SKM-1 treated with dmso at 0.1 percent for 144 hours (cell line): ENCODE data around the gene ARMC9.
"Not testable (repeated sequence)": the region's sequence is repeated elsewhere in the genome, so short reads cannot be mapped to it uniquely, and the experiment has no call there.

ENCODE experiments used
- DNase-seq: peaks from one replicate; lab custom pipeline; 2025; ENCODE audit not compliant: unreplicated experiment; lab: John Stamatoyannopoulos, UW

The ARMC9 gene

DNA sequence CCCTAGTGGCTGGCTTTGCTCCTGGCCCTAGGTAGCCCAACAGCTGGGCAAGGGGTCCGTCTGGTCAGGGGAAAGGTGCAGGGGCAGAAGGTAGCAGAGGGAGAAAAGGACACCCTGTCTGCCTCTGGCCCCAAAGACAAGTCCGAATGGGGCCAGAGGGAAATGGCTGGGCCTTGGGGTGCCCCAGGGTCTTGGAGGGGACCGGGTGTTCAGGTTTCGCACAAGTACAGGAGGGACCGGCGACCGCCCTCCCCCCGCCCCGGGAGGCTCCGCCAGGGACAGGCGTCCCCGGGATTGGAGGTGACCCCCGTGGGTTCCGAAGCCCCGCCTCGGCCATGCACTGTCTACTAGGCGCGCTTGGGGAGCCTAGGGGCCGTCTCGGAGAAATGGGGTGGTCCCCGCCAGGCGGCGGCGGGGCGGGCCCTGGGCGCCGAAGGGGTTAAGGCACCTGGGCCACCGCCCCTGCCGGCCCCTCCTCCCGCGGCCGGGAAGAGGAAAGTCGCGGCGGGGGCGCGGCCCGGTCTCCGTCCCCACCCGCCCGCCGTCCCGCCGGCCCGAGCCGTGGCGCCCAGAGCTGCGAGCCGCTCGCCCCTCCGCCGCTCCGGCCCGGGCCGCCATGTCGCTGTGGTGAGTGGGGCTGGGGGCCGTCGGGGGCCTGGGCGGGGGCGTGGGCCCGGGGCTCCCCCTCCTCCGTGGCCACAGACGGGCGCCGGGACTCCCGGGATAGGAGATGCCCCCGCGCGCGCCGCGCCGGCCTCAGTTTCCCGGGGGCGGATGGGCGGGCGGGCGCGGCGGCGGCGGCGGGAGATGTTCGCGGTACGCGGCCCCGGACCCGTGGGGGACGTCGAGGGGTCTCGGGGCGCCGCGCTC is 197.0 kb downstream of the ARMC9 start, which contains the start of gene B3GNT7:
B3GNT7 (plus strand) TSS at position 523 of the 870 bp plus-strand sequence; CDS start at position 617, 94 bp downstream.
- DNase-seq, result no peak

DNA sequence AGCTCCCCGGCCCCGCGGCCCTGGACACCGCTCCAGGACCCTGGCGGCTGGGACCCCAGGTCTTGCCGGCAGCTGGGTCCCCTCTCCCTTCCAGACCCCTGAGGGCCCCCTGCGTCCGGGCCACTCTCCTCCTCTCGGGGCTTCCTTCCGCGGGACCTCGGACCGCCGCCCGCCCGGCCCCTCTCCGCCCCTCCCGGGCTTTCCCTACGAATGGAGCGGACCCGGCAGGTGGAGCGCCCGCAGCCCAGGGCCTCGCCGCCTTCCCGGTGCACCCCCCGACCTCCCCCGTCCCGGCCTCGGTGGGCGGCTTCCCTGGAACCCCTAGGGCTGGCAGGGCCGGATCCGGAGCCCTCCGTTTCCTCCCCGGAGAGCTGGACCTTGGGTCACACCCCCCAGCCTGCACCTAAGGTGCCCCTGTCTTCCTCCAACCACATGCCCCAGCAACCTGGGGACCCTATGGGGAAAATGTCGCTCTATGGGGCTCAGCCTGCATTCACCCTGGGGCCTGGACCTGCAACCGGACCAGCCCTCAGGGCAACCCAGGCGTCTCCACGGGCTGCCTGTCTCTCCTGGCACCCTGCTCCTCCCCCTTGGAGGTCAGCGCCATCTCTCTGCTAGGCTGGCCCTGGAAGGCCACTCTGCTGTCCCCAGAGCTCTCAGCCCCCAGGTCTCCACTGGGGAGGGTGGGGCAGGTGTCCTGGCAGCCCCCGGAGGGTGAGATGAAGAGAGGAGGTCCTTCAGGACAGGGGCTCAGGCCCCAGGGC is 197.8 kb downstream of the ARMC9 start:
- no peak for DNase-seq

DNA sequence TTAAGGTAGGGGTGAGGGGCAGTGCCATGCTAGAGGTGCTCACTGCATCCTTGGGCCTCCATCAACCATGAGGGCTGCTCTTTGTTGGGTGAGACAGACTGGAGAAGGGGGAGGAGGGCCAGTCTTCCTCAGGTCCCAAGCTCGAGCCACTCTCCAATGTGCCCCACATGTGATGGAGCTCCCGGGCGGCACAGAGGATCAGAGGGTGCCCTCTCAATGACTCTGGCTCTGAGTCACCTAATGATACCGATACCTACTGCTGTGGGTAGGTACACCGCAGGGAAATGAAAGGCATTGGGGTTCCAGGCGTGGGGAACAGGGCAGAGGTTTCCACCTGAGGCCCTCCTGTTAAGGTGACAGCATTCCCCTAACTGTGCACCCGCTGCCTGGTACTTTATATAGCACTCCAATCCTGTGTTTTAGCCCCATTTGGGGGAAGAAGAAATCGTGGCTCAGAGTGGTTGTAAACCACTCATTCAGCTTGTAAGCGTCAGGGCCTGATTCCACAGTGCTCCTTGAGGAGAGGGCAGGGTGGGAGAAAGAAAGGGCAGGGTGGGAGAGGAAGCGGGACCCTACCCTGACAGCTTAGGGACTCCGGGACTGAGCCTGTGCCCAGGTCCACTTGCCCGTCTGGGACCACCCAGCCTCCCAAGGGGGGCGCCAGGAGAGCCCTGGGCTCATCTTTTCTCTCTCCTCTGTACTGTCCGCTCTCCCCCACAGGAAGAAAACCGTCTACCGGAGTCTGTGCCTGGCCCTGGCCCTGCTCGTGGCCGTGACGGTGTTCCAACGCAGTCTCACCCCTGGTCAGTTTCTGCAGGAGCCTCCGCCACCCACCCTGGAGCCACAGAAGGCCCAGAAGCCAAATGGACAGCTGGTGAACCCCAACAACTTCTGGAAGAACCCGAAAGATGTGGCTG is 198.8 kb downstream of the ARMC9 start:
- DNase-seq, result no peak

DNA sequence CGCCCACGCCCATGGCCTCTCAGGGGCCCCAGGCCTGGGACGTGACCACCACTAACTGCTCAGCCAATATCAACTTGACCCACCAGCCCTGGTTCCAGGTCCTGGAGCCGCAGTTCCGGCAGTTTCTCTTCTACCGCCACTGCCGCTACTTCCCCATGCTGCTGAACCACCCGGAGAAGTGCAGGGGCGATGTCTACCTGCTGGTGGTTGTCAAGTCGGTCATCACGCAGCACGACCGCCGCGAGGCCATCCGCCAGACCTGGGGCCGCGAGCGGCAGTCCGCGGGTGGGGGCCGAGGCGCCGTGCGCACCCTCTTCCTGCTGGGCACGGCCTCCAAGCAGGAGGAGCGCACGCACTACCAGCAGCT is 199.5 kb downstream of the ARMC9 start:
- DNase-seq, result no peak

DNA sequence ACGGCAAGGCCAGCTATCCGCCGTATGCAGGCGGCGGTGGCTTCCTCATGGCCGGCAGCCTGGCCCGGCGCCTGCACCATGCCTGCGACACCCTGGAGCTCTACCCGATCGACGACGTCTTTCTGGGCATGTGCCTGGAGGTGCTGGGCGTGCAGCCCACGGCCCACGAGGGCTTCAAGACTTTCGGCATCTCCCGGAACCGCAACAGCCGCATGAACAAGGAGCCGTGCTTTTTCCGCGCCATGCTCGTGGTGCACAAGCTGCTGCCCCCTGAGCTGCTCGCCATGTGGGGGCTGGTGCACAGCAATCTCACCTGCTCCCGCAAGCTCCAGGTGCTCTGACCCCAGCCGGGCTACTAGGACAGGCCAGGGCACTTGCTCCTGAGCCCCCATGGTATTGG is 200.2 kb downstream of the ARMC9 start:
- no peak for DNase-seq

DNA sequence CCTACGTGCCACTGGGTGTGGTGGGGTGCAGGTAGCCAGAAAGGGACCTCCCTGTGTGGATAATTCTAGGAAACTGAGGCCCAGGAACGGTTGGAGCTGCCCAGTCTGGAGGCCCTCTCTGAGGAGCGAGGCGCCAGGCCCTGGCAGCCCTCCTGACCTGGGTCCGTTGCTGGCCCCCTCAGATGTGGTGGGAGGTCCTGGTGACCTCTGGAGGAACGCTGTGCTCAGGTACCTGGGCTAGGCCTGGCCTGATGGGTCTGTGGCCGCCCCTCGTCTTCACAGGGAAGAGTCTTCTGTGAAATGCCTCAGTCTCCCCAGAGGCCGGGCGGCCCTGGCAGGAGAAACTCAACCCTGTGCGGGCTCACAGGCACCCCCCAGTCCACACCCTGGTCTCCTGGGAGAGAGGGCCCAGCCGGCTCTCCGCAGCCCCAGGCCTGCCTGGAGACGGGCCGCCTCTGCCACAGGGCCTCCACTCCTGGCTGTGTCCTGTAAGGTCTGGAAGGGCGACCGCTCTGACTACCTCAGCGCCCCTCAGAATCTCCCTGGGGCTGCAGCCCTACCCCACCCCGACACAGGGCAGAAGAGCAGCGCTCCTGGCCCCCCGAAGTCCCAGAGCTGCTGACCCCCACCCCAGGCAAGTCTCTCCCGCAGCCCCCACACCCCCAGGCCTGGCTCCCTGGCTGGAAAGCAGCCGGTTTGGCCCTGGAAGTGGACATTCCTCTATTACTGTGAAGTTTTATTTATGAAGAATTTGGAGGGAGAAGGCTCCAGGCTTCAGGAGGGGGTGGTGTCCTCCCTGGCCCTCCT is 200.8 kb downstream of the ARMC9 start:
- DNase-seq, result no peak

DNA sequence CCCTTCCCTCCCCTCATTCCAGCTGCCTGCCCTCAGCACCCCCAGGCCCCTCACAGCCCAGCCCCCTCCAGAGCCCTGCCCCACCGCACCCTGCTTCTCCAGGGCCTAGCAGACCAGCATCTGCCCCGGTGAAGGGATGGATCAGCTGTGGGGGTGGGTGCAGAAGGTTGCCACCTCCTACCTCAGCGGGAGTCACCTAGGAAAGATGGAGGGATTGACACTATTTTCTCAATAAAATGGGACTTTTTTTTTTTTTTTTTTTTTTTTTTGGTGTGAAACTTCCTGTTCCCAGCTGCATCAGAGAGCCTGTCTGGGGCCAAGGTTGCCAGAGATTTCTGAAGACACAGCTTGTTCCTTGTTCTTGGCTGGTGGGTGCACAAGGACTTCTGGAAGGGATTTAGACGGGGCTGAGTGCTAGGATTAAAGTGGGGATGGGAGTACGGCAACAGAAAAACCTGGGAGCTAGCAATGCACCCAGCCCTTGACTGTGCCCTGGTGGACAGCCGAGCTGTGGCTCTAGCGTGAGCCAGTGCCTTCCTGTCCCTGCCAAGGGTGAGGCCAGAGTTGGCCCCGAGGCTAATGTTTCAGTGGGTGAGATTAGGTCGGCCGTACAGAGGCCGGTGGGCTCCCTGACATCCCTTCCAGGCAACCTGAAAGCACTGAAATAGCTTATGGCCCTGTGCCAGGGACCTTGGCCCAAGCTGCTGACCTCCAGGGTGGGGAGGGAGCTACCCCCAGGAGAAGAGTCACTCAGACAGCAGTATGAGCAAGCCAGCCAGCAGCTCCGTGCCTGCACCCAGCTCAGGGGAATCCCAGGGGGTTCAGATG is 201.6 kb downstream of the ARMC9 start:
- DNase-seq, result no peak

DNA sequence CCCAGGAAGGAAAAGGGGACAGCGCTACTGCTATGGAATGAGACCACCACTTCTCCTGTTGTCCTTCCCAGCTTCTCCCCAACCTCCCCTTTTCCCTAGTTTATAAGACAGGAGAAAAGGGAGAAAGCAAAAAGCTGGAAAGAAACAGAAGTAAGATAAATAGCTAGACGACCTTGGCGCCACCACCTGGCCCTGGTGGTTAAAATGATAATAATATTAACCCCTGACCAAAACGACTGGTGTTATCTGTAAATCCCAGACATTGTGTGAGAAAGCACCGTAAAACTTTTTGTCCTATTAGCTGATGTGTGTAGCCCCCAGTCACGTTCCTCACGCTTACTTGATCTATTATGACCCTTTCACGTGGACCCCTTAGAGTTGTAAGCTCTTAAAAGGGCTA is 202.2 kb downstream of the ARMC9 start:
- DNase-seq, result not testable (repeated sequence)

DNA sequence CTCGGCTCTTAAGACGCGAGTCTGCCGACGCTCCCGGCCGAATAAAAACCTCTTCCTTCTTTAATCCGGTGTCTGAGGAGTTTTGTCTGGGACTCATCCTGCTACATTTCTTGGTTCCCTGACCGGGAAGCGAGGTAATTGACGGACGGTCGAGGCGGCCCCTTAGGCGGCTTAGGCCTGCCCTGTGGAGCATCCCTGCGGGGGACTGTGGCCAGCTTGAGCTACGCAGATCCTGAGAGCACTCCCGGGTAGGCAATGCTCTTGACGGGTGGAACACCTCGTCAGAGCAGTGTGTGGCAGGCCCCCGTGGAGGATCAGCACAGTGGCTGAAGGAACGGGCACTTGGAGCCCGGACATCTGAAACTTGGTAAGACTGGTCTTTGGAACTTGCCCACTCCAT is 202.7 kb downstream of the ARMC9 start:
- not testable (repeated sequence) for DNase-seq

DNA sequence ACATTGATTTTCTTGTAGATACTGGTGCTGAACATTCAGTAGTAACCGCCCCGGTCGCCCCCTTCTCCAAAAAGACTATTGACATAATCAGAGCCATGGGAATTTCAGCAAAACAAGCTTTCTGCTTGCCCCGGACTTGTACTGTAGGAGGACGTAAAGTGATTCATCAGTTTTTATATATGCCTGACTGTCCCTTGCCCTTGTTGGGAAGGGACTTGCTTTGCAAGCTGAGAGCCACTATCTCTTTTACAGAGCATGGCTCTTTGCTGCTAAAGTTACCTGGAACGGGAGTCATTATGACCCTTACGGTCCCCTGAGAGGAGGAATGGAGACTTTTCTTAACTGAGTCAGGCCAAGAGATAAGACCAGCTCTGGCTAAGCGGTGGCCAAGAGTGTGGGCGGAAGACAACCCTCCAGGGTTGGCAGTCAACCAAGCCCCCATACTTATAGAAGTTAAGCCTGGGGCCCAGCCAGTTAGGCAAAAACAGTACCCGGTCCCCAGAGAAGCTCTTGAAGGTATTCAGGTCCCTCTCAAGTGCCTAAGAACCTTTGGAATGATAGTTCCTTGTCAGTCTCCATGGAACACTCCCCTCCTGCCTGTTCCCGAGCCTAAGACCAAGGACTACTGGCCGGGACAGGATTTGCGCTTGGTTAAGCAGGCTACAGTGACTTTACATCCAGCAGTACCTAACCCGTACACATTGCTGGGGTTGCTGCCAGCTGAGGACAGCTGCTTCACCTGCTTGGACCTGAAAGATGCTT is 205.2 kb downstream of the ARMC9 start:
- DNase-seq, result not testable (repeated sequence)

DNA sequence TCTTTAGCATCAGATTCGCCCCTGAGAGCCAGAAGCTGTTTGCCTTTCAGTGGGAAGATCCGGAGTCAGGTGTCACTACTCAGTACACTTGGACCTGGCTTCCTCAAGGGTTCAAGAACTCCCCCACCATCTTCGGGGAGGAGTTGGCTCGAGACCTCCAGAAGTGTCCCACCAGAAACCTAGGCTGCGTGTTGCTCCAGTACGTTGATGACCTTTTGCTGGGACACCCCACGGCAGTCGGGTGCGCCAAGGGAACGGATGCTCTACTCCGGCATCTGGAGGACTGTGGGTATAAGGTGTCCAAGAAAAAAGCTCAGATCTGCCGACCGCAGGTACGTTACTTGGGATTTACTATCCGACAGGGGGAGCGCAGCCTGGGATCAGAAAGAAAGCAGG is 205.8 kb downstream of the ARMC9 start:
- not testable (repeated sequence) for DNase-seq

DNA sequence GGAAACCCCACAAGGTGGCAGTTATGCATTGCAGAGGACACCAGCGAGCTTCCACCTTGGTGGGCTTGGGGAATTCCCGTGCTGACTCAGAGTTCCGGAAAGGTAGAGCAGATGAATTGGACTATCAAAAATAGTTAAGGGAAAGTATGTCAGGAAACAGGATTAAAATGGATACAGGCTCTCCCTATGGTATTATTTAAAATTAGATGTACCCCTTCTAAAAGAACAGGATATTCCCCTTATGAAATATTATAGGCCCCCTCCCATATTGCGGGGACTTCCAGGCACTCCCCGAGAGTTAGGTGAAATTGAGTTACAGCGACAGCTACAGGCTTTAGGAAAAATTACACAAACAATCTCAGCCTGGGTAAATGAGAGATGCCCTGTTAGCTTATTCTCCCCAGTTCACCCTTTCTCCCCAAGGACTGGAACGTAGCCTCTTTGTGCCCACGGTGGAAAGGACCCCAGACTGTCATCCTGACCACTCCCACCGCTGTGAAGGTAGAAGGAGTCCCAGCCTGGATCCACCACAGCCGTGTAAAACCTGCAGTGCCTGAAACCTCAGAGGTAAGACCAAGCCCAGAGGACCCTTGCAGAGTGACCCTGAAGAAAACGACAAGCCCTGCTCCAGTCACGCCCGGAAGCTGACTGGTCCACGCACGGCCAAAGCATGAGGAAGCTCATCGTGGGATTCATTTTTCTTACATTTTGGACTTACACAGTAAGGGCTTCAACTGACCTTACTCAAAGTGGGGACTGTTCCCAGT is 207.4 kb downstream of the ARMC9 start:
- DNase-seq, result not testable (repeated sequence)

DNA sequence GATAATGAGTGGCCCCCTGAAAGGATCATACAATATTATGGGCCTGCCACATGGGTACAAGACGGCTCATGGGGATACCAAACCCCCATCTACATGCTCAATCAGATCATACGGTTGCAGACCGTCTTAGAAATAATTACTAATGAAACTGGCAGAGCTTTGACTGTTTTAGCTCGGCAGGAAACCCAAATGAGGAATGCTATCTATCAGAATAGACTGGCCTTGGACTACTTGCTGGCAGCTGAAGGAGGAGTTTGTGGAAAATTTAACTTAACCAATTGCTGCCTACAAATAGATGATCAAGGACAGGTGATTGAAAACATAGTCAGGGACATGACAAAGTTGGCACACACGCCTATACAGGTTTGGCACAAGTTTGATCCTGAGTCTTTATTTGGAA is 209.3 kb downstream of the ARMC9 start:
- DNase-seq, result not testable (repeated sequence)

DNA sequence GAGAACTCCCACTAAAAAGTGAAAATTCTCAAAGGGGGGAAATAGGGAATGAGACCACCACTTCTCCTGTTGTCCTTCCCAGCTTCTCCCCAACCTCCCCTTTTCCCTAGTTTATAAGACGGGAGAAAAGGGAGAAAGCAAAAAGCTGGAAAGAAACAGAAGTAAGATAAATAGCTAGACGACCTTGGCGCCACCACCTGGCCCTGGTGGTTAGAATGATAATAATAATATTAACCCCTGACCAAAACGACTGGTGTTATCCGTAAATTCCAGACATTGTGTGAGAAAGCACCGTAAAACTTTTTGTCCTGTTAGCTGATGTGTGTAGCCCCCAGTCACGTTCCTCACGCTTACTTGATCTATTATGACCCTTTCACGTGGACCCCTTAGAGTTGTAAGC is 209.9 kb downstream of the ARMC9 start:
- DNase-seq, result not testable (repeated sequence)

DNA sequence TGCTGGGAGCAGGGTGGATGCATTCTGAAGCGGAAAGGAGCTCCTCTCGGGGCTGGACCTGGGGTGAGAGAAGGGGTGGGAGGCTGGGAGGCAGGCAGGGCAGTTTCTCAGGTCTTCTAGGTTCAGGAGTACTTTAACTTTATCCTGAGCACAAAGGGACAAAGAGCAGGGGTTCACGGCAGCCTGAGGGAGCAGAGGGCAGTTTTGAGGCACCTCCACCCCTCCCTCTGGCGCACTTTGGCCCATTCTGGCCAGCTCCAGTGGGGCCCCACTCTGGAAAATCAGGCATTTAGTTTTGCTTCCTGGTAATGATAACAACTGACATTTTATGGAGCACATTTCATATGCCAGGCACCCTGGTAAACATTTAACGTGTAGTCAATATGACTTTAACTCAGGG is 211.3 kb downstream of the ARMC9 start:
- DNase-seq, result no peak

DNA sequence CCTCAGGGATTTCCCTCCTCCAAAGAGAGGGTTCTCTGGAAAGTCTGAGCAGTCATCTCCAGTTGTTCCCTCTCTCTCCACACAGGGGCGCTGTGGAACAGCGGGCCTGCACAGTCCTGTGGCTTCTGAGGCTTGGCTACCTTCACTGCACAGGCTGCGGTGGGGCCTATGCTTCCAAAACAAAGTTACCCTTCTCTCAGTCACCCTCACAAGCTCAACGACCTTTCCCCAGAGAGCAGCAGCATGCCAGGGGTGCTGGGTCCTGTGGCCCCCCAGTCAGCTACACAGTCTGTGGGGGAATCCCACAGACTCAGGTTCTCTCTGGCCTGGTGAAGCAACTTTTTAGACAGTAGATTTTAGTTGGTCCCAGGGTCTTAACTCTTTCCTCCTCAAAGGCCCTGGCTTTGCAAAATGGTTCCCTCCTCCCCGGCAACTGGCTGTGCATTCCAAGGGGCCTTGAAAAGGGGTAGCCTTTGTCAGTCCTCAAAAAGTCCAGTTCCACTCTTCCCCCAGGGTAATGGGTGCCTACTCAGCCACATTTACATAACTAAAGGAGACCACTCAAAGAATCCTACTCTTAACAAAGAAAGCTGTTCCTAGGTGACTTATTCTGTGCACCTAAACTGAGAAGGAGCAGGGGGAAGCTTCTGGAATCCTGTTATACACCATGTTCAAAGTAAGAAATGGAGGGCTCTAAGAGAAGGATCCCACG is 212.0 kb downstream of the ARMC9 start:
- no peak for DNase-seq

DNA sequence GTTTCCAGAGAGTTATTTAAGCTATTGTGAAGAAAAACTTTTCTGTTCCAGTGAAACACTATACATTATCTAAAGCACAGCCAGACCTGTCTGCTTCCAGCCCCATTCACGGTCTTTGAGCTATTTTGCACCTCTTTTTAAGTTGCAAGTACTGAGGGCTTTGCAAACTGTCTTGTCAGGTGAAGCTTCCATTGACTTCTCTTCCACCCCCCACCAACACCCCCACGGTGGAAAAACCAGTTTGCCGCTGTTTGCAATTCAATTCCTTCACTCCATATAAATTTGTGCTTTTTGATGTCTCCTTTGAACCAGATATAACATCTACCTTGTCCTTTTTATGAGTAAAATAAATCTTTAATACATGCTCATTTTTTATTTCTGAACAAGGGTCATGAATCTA is 212.8 kb downstream of the ARMC9 start:
- DNase-seq, result no peak
